ENCODE results near the gene KCNH5.

KCNH5 gene

DNA sequence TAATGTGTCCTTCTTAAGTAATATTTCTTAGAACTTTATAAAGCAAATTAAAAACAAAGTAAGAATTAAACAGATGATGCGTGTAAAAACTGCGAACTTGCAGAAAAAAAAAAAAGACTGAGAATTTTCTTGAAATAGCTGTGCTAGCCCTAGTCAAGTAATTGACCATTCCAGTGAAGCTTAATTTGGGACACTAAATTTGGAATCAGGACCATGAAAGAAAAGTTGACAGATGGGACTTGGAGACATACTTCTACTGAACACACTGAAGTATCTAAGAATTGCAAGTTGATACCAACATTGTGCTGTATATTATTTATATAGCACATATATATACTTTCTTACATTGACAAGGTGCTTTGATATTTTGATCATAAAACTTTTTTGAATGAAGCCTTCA, 386.6 kb downstream of the KCNH5 start:
- peaks cover 27% of the 10 kb centered on the region for H3K4me1 Mint-ChIP-seq

DNA sequence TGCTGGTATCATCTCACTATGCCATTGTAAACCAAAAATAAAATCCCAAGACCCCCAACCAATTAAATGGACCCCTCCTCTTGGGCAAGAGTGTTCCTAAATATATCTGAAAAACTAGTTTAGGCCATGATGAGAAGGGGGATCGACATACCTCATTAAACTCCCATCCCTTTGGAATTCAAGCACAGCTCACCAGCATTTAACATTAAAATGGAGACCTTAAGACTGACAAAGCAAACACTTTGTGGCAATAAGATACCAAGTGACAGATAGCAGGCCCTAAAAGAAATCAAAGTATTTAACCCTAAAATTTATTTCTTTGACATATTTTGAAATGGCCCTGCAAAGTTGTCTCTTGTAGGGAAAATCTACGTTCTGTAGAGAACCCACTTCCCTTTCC, 387.9 kb downstream of the KCNH5 start:
- TF ChIP-seq, protein P1, sequence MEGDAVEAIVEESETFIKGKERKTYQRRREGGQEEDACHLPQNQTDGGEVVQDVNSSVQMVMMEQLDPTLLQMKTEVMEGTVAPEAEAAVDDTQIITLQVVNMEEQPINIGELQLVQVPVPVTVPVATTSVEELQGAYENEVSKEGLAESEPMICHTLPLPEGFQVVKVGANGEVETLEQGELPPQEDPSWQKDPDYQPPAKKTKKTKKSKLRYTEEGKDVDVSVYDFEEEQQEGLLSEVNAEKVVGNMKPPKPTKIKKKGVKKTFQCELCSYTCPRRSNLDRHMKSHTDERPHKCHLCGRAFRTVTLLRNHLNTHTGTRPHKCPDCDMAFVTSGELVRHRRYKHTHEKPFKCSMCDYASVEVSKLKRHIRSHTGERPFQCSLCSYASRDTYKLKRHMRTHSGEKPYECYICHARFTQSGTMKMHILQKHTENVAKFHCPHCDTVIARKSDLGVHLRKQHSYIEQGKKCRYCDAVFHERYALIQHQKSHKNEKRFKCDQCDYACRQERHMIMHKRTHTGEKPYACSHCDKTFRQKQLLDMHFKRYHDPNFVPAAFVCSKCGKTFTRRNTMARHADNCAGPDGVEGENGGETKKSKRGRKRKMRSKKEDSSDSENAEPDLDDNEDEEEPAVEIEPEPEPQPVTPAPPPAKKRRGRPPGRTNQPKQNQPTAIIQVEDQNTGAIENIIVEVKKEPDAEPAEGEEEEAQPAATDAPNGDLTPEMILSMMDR (IDR thresholded peaks at IDR 0.05; ENCODE audit: unreplicated experiment in 3 of 3), result no peak
- peaks cover 3% of the 10 kb centered on the region for H3K9me3 Mint-ChIP-seq
- H3K4me3 Mint-ChIP-seq, result no peak overlapping the region
- H3K27ac Mint-ChIP-seq, result no peak overlapping the region
- H3K27me3 Mint-ChIP-seq (ENCODE audit: low read depth), result no peaks in the 10 kb centered on the region
- H3K36me3 Mint-ChIP-seq (ENCODE audit: low read depth), result no peaks in the 10 kb centered on the region
- H3K4me1 Mint-ChIP-seq, result peaks cover 16% of the 10 kb centered on the region

More for the DNA sequence above, 386.6 kb downstream of the KCNH5 start:
- no peak overlapping the region for H3K4me3 Mint-ChIP-seq
- H3K36me3 Mint-ChIP-seq (ENCODE audit: low read depth), result no peaks in the 10 kb centered on the region
- no peaks in the 10 kb centered on the region for H3K27me3 Mint-ChIP-seq (ENCODE audit: low read depth)
- peaks cover 3% of the 10 kb centered on the region for H3K9me3 Mint-ChIP-seq
- TF ChIP-seq, protein P1 (IDR thresholded peaks at IDR 0.05; ENCODE audit: unreplicated experiment in 3 of 3), result no peak
- H3K27ac Mint-ChIP-seq, result no peak overlapping the region

DNA sequence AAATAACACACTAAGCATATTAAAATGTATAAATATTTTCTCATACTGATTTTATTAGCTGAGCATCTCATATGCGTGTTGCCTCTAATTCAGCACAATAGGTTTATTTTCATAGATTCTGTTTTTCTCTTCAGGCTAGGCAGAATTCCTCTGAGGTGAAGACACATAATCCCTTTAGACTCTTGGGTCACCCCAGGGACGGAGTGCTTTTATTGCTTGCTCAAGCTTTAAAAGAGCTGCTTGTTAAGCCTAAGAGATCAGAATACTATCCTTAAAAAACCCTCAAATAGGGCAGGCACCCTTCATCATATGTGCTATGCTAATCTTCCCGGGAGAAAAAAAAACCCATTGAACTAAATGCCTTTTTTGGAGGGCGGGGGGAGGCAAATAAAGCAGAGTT, 390.1 kb downstream of the KCNH5 start:
- TF ChIP-seq, protein P1 (IDR thresholded peaks at IDR 0.05; ENCODE audit: unreplicated experiment in 3 of 3), result no peak
- Mint-ChIP-seq H3K9me3 (no peaks in the 10 kb centered on the region), H3K36me3 (ENCODE audit: low read depth) (no peaks in the 10 kb centered on the region), H3K27ac (no peak overlapping the region), H3K4me3 (no peak overlapping the region), H3K4me1 (peaks cover 13% of the 10 kb centered on the region), H3K27me3 (ENCODE audit: low read depth) (no peaks in the 10 kb centered on the region)

DNA sequence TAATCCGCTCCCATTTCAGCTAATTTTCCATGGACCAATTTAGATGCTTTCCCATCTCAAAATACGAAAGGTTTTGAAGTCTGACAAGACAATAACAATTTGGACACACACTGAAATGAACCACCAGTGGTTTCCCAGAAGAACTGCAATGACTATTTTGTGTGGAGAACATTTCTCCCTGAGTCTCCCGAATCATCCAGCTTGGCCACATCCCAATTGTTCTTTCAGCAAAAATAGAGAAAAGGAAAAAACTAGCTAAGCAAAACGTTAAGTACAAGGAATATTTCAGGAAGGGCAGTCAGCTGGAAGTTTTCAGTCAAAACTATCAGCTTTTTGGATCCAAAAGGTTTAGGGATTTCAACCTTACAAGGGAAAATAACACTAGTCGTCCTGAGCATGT, 390.6 kb downstream of the KCNH5 start:
- Mint-ChIP-seq H3K27me3 (ENCODE audit: low read depth) (no peaks in the 10 kb centered on the region), H3K4me1 (peaks cover 13% of the 10 kb centered on the region), H3K27ac (peak overlapping the region in 2 of 3 experiments; percentile 12 to 41), H3K9me3 (no peaks in the 10 kb centered on the region), H3K4me3 (no peak overlapping the region), H3K36me3 (ENCODE audit: low read depth) (no peaks in the 10 kb centered on the region)
- TF ChIP-seq, protein P1 (IDR thresholded peaks at IDR 0.05; ENCODE audit: unreplicated experiment in 3 of 3), result no peak

Data from nephron (organoid).